Spleen (tissue), 11 donors: ENCODE measurements around the gene FEZ2. TPM values are rescaled to one million over a fixed set of nuclear protein-coding genes. Genes with fewer than 3 reads are reported as not detected.

Experiments used
- DNase-seq: peaks from one replicate; pipeline ENCODE4 v3.0.0-alpha.2; 2020
- H3K27ac ChIP-seq, 8 donors: fragments of 200-600 bp; sonication (generic) in 7 of 8; 1 replicate in 4 of 8; 2 replicates in 4 of 8; pipeline versions ENCODE4 v1.5.0 to v1.8.0; 2016 to 2021; ENCODE audit warnings: inconsistent platforms in 4 of 8, mild to moderate bottlenecking in 4 of 8, moderate library complexity in 1 of 8
- H3K27me3 ChIP-seq, 7 donors: fragments of 200-600 bp; sonication (generic) in 6 of 7; replicated peaks in 1 of 7; 1 replicate in 4 of 7; 2 replicates in 3 of 7; pipeline versions ENCODE4 v1.5.0 to v1.8.0; 2016 to 2021; ENCODE audit warnings: inconsistent platforms in 3 of 7, mild to moderate bottlenecking in 1 of 7
- H3K36me3 ChIP-seq, 6 donors: fragments of 200-600 bp; sonication (generic) in 5 of 6; 1 replicate in 4 of 6; 2 replicates in 2 of 6; pipeline versions ENCODE4 v1.5.0 to v1.8.0; 2016 to 2021; ENCODE audit warnings: inconsistent platforms in 2 of 6
- H3K4me1 ChIP-seq, 6 donors: fragments of 200-600 bp; sonication (generic) in 5 of 6; 1 replicate in 3 of 6; 2 replicates in 3 of 6; pipeline versions ENCODE4 v1.5.0 to v1.8.0; 2016 to 2021; ENCODE audit warnings: inconsistent platforms in 3 of 6
- H3K4me3 ChIP-seq, 8 donors: fragments of 200-600 bp; sonication (generic) in 7 of 8; 1 replicate in 4 of 8; 2 replicates in 4 of 8; pipeline versions ENCODE4 v1.5.0 to v1.8.0; 2016 to 2021; ENCODE audit warnings: inconsistent platforms in 4 of 8, mild to moderate bottlenecking in 4 of 8, moderate library complexity in 2 of 8
- H3K9me3 ChIP-seq, 8 donors: fragments of 200-600 bp; sonication (generic) in 7 of 8; 1 replicate in 4 of 8; 2 replicates in 4 of 8; pipeline versions ENCODE4 v1.5.0 to v1.8.0; 2016 to 2021; ENCODE audit warnings: inconsistent platforms in 4 of 8
- CTCF ChIP-seq, 11 experiments: fragments of 200-600 bp in 7 of 11; fragments of 450-650 bp in 4 of 11; sonication (generic) in 4 of 11; IDR thresholded peaks in 8 of 11; conservative IDR thresholded peaks in 3 of 11; 1 replicate in 7 of 11; 2 replicates in 4 of 11; pipeline versions ENCODE4 v1.4.0 to v1.8.0; 2016 to 2021; ENCODE audit warnings: antibody characterized with exemption in 11 of 11, inconsistent platforms in 4 of 11, mild to moderate bottlenecking in 1 of 11
- POLR2A ChIP-seq, 3 donors: fragments of 450-650 bp; IDR thresholded peaks; one replicate each; pipeline ENCODE4 v1.5.1; 2017; ENCODE audit warnings: antibody characterized with exemption in 3 of 3, mild to moderate bottlenecking in 1 of 3
- POLR2AphosphoS5 ChIP-seq, 3 donors: sonication (generic); formaldehyde crosslinking; IDR thresholded peaks; one replicate each; pipeline ENCODE4 v1.5.1; 2017; ENCODE audit warnings: antibody characterized with exemption in 3 of 3
- WGBS, 5 donors: extraction: QIAGEN DNeasy Blood & Tissue Kit in 3 of 5; methylation state at CpG; one replicate each; pipeline versions ENCODE4 v1.1.5 to v1.1.7; 2013 to 2018; 5-methylcytosine and 5-hydroxymethylcytosine counted together
- intact Hi-C: fragments of 100-400 bp; cut with DNase I; formaldehyde crosslinking; loops from one replicate; pipeline ENCODE4 v1.15.0; 2023; ENCODE audit warnings: low total_unique reads
- polyA plus RNA-seq, 3 donors: library from polyadenylated mRNA; stranded (reverse); fragments of 200-250 nt; gene quantifications; one replicate each; pipeline ENCODE4 v1.2.1, GENCODE V29; 2013
- total RNA-seq, 7 donors: library from RNA; depleted of rRNA in 3 of 7; stranded (reverse); fragments of >200 nt in 3 of 7; fragmentation: NEBNext Ultra II Directional in 4 of 7; extraction: Animal tissue kit (Norgen Biotek cat#: 25700) in 4 of 7; gene quantifications; one replicate each; pipeline versions ENCODE4 v1.1.0 to v1.2.1, GENCODE V29; 2016 to 2021
- donor health status: healthy with polysubstance abuse.
- donor health status: DM: no; HTN: no; CAD: no; lungs with moderate emphysema.
- donor health status: DM: no; HTN: no; CAD: no.
- donor health status: Bipolar disorder and iron deficiency.
- donor health status: healthy.
- donor health status: DM: no; HTN: no; CAD: no.
- donor health status: DM: yes; HTN: yes; CAD: no.

The FEZ2 gene
- total and polyA plus RNA-seq, 10 donors, result 12.2 to 76.9 (median 57.1) TPM

- WGBS, 5 donors, result 94 to 96% (median 95%) methylated on average over 11 of the region's 11 CpGs
- Histone ChIP-seq H3K27ac (no peak overlapping the region), H3K4me1 (peaks cover 3 to 34% (median 24%) of the 10 kb centered on the region in 6 donors), H3K9me3 (no peaks in the 10 kb centered on the region), H3K36me3 (peaks cover 0 to 63% (median 19%) of the 10 kb centered on the region in 6 donors), H3K4me3 (no peak overlapping the region), H3K27me3 (no peaks in the 10 kb centered on the region)
- no peak for TF ChIP-seq CTCF (IDR thresholded peaks at IDR 0.05 in 8 of 11, conservative IDR thresholded peaks at IDR 0.05 in 3 of 11)
- TF ChIP-seq POLR2A (IDR thresholded peaks at IDR 0.05), result no peak
- TF ChIP-seq POLR2AphosphoS5 (IDR thresholded peaks at IDR 0.05), result no peak
- DNase-seq, result no peak
- intact Hi-C loops, result no loop called here
Measured at GRCh38 chr2:36559221-36559942, 38.6 kb downstream of the FEZ2 start.

- Histone ChIP-seq H3K27me3 (no peaks in the 10 kb centered on the region), H3K27ac (no peak overlapping the region), H3K9me3 (no peaks in the 10 kb centered on the region), H3K4me1 (peaks cover 0 to 20% (median 11%) of the 10 kb centered on the region in 6 donors), H3K36me3 (peaks cover 0 to 82% (median 30%) of the 10 kb centered on the region in 6 donors), H3K4me3 (no peak overlapping the region)
- WGBS, 5 donors, result 70 to 96% (median 88%) methylated on average over 1 of the region's 1 CpG
- no peak for TF ChIP-seq POLR2A (IDR thresholded peaks at IDR 0.05)
- TF ChIP-seq CTCF (IDR thresholded peaks at IDR 0.05 in 8 of 11, conservative IDR thresholded peaks at IDR 0.05 in 3 of 11), result no peak
- DNase-seq, result no peak
- intact Hi-C loops, result no loop called here
Measured at GRCh38 chr2:36556842-36557241, 41.1 kb downstream of the FEZ2 start.

GRCh38 chr2:36555789-36556188, 42.2 kb downstream of the FEZ2 start:
- no peak for TF ChIP-seq CTCF (IDR thresholded peaks at IDR 0.05 in 8 of 11, conservative IDR thresholded peaks at IDR 0.05 in 3 of 11)
- no peak for TF ChIP-seq POLR2AphosphoS5 (IDR thresholded peaks at IDR 0.05)
- TF ChIP-seq POLR2A (IDR thresholded peaks at IDR 0.05), result no peak
- intact Hi-C loops, result no loop called here
- WGBS, 5 donors, result 62 to 82% (median 78%) methylated on average over 3 of the region's 3 CpGs

GRCh38 chr2:36554531-36554930, 43.4 kb downstream of the FEZ2 start:
- intact Hi-C loops, result no loop called here
- H3K4me1 ChIP-seq, result peaks cover 0 to 20% (median 9%) of the 10 kb centered on the region in 6 donors
- H3K36me3 ChIP-seq, result peaks cover 0 to 86% (median 43%) of the 10 kb centered on the region in 6 donors

More at GRCh38 chr2:36555789-36556188, 42.2 kb downstream of the FEZ2 start:
- peaks cover 0 to 16% (median 7%) of the 10 kb centered on the region in 6 donors for H3K4me1 ChIP-seq
- H3K27me3 ChIP-seq, result no peaks in the 10 kb centered on the region
- no peak overlapping the region for H3K4me3 ChIP-seq
- H3K9me3 ChIP-seq, result no peaks in the 10 kb centered on the region
- no peak overlapping the region for H3K27ac ChIP-seq
- peaks cover 0 to 85% (median 41%) of the 10 kb centered on the region in 6 donors for H3K36me3 ChIP-seq
- no peak for DNase-seq

More at GRCh38 chr2:36554531-36554930, 43.4 kb downstream of the FEZ2 start:
- no peaks in the 10 kb centered on the region for H3K27me3 ChIP-seq
- DNase-seq, result no peak
- no peaks in the 10 kb centered on the region for H3K9me3 ChIP-seq
- TF ChIP-seq CTCF (IDR thresholded peaks at IDR 0.05 in 8 of 11, conservative IDR thresholded peaks at IDR 0.05 in 3 of 11), result no peak
- TF ChIP-seq POLR2A (IDR thresholded peaks at IDR 0.05), result no peak
- no peak for TF ChIP-seq POLR2AphosphoS5 (IDR thresholded peaks at IDR 0.05)
- no peak overlapping the region for H3K4me3 ChIP-seq
- H3K27ac ChIP-seq, result no peak overlapping the region
- 88 to 98% (median 92%) methylated on average over 1 of the region's 1 CpG for WGBS, 5 donors
